ENCODE results near the gene CCL4.
A peak's percentile ranks its signal among the peaks of the same experiment; 100 is the strongest.
"Not testable (repeated sequence)": the region's sequence is repeated elsewhere in the genome, so short reads cannot be mapped to it uniquely, and the experiment has no call there.

CCL4 gene

DNA sequence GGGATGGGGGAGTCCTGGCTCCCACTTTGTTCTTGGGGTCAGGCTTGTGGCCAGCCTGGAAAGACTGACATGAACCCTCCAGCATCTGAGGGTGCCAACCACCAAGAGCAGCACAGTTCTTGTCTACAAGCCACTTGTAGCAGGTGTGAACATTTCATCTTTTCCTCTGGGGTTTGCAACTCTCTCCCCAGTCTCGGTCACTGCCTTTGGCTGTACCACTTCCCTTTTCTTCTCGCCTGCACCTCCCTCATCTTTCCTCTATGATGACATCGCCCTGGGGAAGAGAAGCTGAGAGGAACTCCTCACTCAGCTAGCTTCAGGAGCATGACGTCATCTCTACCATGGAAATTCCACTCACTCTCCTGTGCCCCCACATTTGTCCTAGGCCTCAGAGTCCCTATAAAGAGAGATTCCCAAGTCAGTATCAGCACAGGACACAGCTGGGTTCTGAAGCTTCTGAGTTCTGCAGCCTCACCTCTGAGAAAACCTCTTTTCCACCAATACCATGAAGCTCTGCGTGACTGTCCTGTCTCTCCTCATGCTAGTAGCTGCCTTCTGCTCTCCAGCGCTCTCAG lies at the start of gene CCL4:
Gene CCL4, plus strand, starts transcription at position 427 of the 575 bp plus-strand sequence. Its CDS starts 79 bp downstream, at position 506.
- not testable (repeated sequence) for DNase-seq (ENCODE audit: low spot score)

DNA sequence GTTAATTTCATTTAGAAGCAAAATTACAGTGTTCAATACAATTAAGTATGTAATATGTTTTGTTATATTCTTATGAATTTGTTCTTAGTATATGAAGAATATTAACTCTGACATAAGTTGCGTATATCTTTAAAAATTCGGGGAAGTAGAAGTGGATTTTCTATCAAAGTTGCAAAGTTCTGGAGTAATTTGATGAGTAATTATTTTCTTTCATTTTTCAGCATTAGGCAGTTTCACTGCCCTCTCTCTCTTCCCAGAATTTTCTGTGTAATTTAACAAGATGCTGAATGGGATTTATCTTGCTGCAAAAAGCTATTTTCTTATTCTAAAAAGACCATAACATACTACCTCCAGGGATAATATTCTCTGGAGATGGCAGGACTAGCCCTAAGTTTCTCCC lies 48.5 kb upstream of the CCL4 start:
- DNase-seq (ENCODE audit: low spot score), result no peak

DNA sequence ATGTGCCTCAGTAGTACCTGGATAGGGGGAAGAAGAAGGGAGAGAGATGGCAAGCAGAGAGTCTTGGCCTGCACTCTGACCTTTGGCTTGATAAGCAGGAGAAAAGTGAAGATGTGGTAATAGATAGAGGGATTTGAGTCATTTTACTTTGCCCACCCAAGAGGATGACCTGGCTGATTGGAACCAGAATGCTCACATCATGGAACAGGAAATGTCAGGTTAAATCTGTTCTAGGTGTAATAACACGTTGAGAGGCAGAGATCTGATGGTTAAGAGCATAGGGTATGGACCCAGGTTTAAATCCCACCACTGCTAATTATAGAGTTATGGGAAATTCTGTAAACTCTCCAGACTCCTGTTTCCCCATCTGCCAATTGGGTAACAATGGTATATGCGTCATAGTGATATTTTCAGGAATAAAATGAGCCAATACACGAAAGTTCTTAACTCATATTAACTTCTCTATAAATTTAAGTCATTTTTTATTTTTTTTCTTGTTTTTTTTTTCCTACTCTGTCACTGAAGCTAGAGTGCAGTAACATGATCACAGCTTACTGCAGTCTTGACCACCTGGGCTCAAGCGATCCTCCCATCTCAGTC lies 47.6 kb upstream of the CCL4 start:
- DNase-seq (ENCODE audit: low spot score), result no peak

DNA sequence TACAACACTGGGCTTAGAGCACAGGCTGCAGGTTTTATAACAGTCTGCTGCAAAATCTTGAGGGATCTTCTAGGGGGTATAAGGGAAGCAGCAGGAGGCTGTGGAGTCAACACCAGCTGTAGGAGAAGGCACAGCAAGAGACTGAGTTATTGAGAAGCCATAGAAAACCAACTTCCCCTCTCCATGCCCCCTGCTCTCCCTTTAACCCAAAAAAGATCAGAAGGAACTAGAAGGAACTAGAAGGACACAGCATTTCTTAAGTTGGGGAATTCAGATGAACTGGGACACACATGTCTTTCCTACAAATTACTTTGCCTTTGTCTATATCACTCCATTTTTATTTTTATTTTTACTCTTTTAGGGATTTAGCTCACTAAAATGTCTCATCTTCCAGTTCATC lies 45.7 kb upstream of the CCL4 start:
- DNase-seq (ENCODE audit: low spot score), result no peak

DNA sequence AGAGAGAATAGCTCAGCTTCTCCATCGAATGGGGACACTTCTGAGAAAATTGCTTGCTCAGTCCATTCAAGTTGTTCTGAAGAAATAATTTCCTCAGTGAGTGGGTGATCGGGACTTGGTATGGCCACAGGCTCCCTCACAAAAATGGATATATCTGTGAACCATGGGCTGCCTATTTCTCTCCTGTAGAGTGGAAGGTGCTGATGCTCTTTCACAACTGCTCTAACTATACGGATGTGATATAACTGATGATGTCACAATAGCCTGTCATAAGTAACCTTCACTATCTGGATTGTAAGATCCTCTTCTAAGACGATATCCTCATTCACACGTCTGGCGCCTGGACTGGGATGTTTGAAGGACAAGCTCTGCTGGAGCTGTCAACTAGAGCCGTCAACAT lies 44.2 kb upstream of the CCL4 start:
- DNase-seq (ENCODE audit: low spot score), result no peak

DNA sequence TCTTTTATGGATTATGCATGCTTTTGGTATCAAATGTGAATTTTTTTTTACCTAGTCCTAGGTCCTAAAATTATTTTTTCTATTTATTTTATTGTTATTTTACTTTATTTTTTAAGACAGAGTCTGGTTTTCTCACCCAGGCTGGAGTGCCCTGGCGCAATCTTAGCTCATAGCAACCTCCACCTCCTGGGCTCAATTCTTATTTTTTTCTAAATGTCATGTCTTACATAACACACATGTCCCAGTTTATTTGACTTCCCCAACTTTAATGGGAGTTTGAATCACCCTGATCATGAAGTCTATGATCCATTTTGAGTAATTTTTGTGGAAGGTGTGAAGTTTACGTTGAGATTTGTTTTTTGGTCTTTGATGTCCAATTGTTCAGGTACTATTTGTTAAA lies 42.8 kb upstream of the CCL4 start:
- DNase-seq (ENCODE audit: low spot score), result no peak

DNA sequence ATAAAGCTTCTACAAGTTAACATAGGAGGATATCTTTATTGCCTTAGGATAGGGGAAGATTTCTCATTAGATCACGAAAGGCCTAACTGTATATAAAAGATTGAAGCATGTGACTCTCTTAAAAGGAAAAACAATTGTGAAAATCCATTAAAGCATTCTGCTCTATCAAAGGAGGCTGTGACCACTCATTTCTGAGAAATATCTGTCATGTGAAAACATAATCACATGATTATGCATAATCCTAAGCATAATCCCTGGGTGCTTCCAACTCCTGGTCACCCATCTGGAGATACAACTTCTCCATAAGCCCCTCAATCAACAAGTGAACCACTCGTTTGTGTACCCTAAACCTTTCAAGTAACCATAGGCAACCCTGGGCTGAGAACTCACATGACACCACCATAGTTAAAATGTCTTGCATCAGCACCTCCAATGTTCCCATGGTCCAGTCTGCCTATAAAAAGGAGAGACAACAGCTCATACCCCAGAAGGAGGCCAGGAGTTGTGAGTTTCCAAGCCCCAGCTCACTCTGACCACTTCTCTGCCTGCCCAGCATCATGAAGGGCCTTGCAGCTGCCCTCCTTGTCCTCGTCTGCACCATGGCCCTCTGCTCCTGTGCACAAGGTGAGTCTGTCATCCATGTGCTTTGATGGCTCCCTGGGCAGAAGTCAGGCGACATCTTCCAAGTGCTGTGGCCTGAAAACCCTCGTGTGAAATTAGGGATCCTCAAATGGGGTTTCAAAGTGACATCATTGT lies 39.7 kb upstream of the CCL4 start, which contains the start of gene CCL18:
Gene CCL18, plus strand, starts transcription at position 487 of the 756 bp plus-strand sequence. Its CDS starts 71 bp downstream, at position 558.
- no peak for DNase-seq (ENCODE audit: low spot score)

DNA sequence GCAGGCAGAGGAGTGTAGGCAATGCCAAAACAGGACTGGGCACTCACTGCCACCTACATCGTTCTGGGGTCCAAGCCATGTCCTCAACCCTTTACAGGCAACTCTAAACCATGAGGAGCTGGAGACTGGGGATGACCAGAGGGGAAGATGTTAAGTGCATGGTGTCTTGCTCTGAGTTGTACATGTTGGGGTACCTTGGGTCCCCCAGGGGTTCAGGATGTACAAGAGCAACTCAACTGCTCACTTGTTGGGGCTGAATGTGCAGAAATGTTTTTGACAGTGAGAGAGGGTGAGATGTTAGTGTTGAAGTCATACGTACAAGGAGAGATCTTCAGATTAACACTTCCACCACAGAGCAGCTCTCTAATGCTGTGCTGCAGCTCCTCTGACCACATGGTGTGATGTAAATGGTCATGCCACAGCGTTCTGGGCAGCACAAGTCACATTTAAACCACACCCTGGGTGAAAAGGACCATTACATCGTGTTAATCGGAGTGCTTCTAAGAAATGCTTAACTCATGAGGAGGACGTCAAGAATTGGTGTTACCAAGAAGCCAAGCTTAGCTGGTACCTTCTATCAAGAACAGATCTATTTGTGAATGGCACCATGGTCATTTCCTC lies 37.2 kb upstream of the CCL4 start:
- no peak for DNase-seq (ENCODE audit: low spot score)

DNA sequence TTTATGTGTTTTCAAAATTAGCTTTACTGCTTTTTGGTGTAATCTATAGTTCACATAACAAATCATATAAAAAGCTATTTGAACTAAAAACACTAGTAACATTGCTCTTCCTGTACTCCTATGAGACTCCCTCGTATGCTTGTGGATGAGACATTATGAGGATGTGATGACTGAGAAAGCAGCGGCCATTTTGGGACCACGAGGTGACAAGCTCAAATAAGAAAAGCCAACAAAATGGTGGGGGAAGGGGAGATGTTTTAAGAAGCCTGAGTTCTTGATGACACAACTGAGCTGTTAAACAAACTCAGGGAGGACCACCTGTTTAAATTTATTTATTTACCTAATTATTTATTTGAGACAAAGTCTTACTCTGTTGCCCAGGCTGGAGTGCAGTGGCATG lies 35.1 kb upstream of the CCL4 start:
- no peak for DNase-seq (ENCODE audit: low spot score)

DNA sequence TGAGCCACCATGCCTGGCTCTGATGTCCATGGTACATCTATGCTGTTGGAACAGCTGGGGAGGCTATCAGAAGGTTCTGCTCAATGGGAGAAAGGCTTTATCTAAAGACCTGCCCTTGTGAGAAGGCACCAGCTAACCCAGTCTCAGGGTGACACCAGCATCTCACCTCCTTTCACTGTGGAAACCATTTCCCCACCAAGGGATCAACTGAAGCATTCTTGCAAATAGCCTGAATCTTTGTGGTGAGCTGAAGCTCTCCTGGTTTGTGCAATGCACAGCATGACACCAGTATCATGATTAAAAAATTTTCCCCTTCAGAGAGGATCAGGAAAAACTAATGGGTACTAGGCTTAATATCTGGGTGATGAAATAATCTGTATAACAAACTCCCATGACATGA lies 34.5 kb upstream of the CCL4 start:
- DNase-seq (ENCODE audit: low spot score), result no peak

DNA sequence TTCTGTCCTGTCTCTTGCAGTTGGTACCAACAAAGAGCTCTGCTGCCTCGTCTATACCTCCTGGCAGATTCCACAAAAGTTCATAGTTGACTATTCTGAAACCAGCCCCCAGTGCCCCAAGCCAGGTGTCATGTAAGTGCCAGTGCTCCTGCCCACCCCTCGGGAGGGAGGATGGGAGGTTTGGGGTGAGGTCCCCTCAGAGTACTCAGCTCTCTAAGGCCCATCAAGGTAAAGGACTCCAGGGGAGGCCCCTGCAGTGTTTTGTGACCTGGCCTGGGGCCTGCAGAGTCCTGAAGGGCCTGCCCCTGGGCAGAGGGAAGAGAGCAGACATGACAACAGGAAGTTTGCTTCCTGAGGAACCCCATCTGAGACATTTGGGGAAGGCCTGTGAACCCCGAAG lies 33.2 kb upstream of the CCL4 start:
- no peak for DNase-seq (ENCODE audit: low spot score)

DNA sequence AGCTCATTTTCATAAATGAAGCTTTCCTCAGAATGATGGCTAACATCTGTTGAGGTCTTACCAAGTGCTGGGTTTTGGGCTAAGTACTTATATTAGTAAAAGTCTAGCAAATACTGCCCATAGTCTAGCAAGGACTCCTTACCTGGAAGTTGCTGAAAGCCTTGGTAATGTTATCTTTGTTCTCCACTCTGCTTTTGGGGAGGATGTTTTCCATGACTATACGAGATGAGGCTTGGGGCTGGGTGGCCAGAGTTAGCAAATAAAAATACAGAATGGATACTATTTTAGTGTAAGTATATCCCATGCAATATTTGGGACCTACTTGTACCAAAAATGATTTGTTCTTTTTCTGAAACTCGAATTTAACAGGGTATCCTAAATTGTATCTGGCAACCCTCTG lies 31.9 kb upstream of the CCL4 start:
- no peak for DNase-seq (ENCODE audit: low spot score)

DNA sequence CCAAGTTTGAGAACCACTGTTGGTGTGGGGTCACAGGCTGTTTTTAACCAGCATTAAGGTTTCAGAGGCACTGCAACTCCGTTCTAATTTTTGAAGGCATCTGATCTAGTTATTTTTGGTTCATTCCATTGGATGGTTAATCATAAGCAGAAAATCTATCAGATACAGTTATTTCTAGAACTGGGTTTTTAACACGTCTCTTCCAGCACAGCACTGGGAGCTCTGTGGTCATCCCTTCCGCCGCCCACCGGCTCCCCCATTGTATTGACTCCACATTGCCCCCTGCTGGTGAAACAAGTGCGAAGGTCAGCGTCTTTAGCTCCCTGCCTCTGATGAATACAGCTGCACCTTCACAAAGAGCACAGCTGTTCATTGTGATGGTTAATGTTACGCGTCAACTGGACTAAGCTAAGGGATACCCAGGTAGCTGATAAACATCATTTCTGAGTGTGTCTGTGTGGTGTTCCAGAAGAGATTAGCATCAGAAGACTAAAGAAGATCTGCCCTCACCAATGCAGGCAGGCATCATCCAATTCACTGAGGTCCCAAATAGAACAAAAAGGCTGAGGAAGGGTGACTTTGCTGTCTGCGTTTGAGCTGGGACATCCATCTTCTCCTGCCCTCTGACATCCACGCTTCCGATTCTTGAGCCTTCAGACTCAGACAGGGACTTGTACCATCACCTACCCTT lies 31.1 kb upstream of the CCL4 start:
- peak; percentile 79 for DNase-seq (ENCODE audit: low spot score)

DNA sequence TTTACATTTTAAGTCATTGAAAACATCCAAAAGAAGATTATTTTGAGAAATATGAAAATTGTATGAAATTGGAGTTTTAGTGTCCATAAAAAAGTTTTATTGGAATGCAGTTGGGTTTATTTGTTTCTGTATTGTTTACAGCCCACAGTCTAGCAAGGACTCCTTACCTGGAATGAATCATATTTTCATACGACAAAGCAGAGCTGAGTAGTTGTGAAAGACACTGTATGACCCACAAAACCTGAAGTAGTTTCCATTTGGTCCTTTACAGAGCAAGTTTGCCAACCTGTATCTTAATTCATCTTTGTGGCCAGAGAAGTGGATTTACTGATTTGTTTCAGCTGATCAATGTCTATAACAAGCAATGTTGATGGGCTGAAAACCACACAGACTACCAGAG lies 29.3 kb upstream of the CCL4 start:
- DNase-seq (ENCODE audit: low spot score), result no peak

DNA sequence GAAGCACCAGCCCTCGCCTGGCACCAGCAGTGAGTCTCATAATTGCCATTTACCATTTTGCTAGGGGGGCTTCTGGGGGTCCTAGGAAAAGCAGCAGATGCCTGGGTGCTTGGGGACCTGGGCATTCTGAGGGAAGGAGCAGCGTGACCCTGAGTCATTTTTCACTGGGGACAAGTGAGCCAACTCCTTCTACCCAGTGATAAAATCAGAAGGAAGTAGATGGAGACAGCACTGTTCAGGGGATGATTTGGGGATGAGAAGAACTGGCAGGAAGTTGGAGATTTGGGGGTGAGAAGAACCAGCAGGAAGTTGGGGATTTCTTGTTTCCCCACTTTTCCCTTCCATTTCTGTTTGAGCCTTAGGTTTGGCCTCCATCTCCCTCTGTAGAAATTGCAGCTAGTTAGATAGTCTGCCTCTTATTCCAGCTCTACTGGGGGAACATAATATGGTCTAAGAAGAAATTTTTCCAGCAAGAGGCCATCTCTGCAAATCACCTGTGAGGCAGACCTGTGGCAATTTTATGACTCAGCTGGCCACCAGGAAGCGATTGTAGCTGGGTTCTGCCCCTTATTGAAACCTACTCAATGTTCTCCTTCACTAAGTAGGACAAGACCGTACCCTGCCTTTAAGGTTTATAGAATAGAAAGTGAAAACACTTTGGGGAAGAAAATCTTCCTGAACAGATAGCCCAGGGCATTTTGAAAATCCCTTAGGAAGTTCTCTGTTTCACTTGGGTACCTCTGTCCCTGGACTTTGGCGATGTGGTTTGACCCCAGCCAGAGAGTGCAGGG lies 21.8 kb upstream of the CCL4 start:
- not testable (repeated sequence) for DNase-seq (ENCODE audit: low spot score)

DNA sequence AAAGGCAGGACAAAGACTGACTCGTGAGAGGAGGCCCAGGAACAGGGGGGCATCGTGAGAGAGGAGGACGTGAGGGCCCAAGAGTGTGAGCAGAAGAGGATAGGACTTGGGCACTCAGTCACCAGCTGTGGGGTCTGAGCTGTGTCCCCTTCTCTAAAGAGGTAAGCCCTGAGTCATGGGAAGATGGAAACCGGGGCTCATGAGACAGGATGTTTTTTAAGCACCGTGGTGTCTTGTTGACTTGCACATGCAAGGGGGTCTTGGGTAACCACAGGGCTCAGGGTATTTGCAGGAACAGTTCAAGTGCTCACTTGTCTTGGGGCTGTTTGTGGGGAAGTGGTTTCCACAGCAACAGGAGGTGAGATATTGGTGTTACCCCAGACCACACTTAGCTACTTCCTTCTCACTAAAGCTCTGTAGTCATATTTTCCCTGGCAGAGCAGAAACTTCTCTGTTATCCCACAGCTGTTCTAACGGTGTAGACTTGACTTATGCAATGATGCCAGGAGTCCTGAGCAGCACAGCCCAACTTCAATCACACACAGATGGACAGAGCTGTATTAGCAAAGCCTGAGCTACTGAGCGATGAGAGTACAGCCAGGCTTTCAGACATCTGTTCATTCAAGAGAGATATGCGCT lies 21.0 kb upstream of the CCL4 start:
- DNase-seq (ENCODE audit: low spot score), result not testable (repeated sequence)

DNA sequence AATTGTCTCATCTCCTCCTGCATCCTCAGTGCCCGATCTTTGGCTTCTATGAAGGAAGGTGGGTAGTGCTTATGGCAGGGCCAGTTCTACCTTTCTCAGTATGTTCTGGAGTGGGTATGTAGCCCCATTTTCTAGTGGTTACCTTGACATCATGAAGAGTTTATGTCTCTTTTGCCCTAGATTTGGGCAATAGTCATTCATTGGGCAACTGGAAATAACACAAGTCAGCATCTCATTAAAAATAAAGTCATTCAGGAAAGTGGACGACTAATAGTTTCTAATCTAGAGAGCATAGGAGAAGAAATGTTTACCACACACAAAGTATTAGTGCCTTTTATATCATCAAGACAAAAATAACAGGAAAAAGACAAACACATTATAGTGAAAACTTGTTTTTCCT lies 19.9 kb upstream of the CCL4 start:
- not testable (repeated sequence) for DNase-seq (ENCODE audit: low spot score)

DNA sequence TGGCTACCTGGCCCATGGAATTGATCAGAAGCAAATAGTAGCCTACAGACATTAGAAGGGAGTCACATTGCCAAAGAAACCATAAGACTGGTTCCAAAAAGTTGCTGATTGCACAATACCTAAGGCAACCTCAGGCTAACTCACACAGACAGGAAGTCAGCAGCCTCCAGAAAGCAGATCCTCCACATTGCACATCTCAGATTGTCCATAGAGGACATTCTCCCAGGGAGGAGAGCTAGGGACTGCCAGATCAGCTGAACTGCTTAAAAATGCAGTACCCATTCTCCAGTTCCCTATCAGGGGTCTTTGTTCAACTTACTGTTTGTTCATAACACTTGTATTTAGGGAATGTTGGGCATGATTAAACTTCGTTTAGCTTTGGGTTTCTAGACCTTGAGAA lies 17.9 kb upstream of the CCL4 start:
- no peak for DNase-seq (ENCODE audit: low spot score)

DNA sequence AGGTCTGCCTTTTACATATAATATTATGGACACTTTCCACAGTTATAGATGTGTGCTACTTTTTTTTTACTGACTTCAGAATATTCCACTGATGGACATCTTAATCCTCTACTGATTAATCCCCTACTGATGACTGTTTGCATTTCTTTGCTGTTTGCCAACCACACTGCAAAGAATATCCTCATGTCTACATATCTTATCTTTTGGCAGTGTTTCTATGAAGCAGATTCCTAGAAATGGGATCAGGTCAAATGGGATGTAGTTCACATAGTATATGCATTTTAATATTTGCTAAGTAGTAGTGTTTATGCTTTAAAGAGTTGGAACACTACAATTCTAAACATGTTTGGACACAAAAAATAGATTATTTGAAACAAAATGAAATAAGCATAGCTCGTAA lies 16.8 kb upstream of the CCL4 start:
- DNase-seq (ENCODE audit: low spot score), result no peak

DNA sequence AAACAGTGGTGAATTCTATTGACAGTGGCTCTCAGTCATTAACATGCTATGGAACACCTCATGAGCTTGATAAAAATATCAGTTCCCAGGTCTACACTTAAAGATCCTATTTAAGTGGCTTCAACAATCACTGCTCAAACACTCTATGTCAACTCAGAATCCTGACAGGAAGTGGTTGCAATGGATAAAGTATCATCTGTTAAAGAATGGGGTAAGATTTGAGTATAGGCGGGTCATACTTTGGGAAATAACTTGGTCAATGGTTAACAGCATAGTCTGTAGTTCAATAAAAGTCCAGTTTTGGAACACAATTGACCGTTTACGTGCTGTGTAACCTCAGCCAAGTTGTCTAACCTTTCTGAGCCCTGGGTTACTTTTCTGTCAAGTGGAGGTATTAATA lies 16.2 kb upstream of the CCL4 start:
- not testable (repeated sequence) for DNase-seq (ENCODE audit: low spot score)

All from D341Med (cell line).